Measurements from ENCODE around the gene SDF4.

The SDF4 gene

GRCh38 chr1:1259951-1260600, 28.3 kb upstream of the SDF4 start:
- no peak for TF ChIP-seq CTCF (IDR thresholded peaks at IDR 0.05; ENCODE audit: low read depth, low read length, missing control alignments)
- no peak for DNase-seq (ENCODE audit: extremely low read depth, low read depth)
- H3K4me3 ChIP-seq (replicated peaks; ENCODE audit: low read depth, low read length), result no peak overlapping the region

GRCh38 chr1:1259540-1259939, 27.7 kb upstream of the SDF4 start:
- no peak for TF ChIP-seq CTCF (IDR thresholded peaks at IDR 0.05; ENCODE audit: low read depth, low read length, missing control alignments)
- DNase-seq (ENCODE audit: extremely low read depth, low read depth), result no peak
- no peak overlapping the region for H3K4me3 ChIP-seq (replicated peaks; ENCODE audit: low read depth, low read length)

GRCh38 chr1:1259119-1259488, 27.3 kb upstream of the SDF4 start:
- no peak for TF ChIP-seq CTCF (IDR thresholded peaks at IDR 0.05; ENCODE audit: low read depth, low read length, missing control alignments)
- no peak for DNase-seq (ENCODE audit: extremely low read depth, low read depth)
- no peak overlapping the region for H3K4me3 ChIP-seq (replicated peaks; ENCODE audit: low read depth, low read length)

GRCh38 chr1:1256956-1257871, 25.4 kb upstream of the SDF4 start:
- H3K4me3 ChIP-seq (replicated peaks; ENCODE audit: low read depth, low read length), result no peak overlapping the region
- TF ChIP-seq CTCF (IDR thresholded peaks at IDR 0.05; ENCODE audit: low read depth, low read length, missing control alignments), result no peak
- DNase-seq (ENCODE audit: extremely low read depth, low read depth), result no peak

GRCh38 chr1:1255611-1256010, 23.8 kb upstream of the SDF4 start:
- DNase-seq (ENCODE audit: extremely low read depth, low read depth), result no peak
- no peak for TF ChIP-seq CTCF (IDR thresholded peaks at IDR 0.05; ENCODE audit: low read depth, low read length, missing control alignments)
- no peak overlapping the region for H3K4me3 ChIP-seq (replicated peaks; ENCODE audit: low read depth, low read length)

- TF ChIP-seq CTCF (IDR thresholded peaks at IDR 0.05; ENCODE audit: low read depth, low read length, missing control alignments), result no peak
- no peak overlapping the region for H3K4me3 ChIP-seq (replicated peaks; ENCODE audit: low read depth, low read length)
- DNase-seq (ENCODE audit: extremely low read depth, low read depth), result no peak
These were observed 23.3 kb upstream of the SDF4 start for GRCh38 chr1:1255078-1255477.

Measured in HFF-Myc (cell line).